HepG2 (cell line): ENCODE results near the gene ATP2A3. TPM values are rescaled to one million over a fixed set of nuclear protein-coding genes. Genes with fewer than 3 reads are reported as not detected.

Experiments used
- ATAC-seq: fragments of 200-7000 bp; cut with Tn5 transposase; 3 replicates; pipeline ENCODE4 v1.9.1; 2020; ENCODE audit warnings: mild to moderate bottlenecking, moderate library complexity
- BruUV-seq: library from RNA; stranded (reverse); fragments of 400-500 nt; replicated peaks from 2 replicates; lab custom pipeline; 2021; lab: Mats Ljungman, UMichigan
- CTCF ChIA-PET: fragments of 300-600 bp; formaldehyde crosslinking; extraction: SDS; loops from one replicate; lab custom pipeline; 2021; ENCODE audit warnings: low total read pairs, inconsistent platforms, low intra/inter-chr PET ratio; lab: Yijun Ruan, JAX
- POLR2A ChIA-PET: fragments of 350-600 bp; sonication (Branson Sonifier 250); formaldehyde crosslinking; loops from one replicate; lab custom pipeline; 2020; ENCODE audit warnings: antibody characterized with exemption, inconsistent platforms; lab: Yijun Ruan, JAX
- DNase-seq: peaks from one replicate; pipeline ENCODE4 v3.0.0-alpha.2; 2015; ENCODE audit warnings: low spot score
- FAIRE-seq: peaks from 3 replicates; lab custom pipeline; 2011; peaks lifted over from hg19 to GRCh38; lab: Jason Lieb, UNC
- H2AFZ ChIP-seq: one replicate; pipeline ENCODE4 v1.6.1; 2011; ENCODE audit warnings: low read length, inconsistent platforms
- H3K27ac ChIP-seq: fragments of 300-600 bp; 3 replicates; pipeline ENCODE4 v1.8.0; 2011; ENCODE audit warnings: mixed run types, mild to moderate bottlenecking, mixed read lengths, low read length, inconsistent platforms; ENCODE audit not compliant: insufficient read depth; ENCODE audit errors: extremely low read length
- H3K27me3 ChIP-seq, 2 experiments: fragments of 200-600 bp in 1 of 2; 2 replicates in 1 of 2; 3 replicates in 1 of 2; pipeline versions ENCODE4 v1.6.0 to v1.8.0; 2011; ENCODE audit warnings: low read length in 2 of 2, mild to moderate bottlenecking in 2 of 2, moderate library complexity in 2 of 2, inconsistent platforms in 1 of 2; ENCODE audit not compliant: insufficient read depth in 2 of 2, control insufficient read depth in 1 of 2
- H3K36me3 ChIP-seq, 2 experiments: fragments of 200-600 bp in 1 of 2; replicated peaks in 1 of 2; 2 replicates in 1 of 2; 3 replicates in 1 of 2; pipeline versions ENCODE4 v1.5.1 to v1.8.0; 2011; ENCODE audit warnings: low read length in 2 of 2, inconsistent platforms in 1 of 2; ENCODE audit not compliant: insufficient read depth in 2 of 2, control insufficient read depth in 1 of 2
- H3K4me1 ChIP-seq: 2 replicates; pipeline ENCODE4 v1.5.1; 2012; ENCODE audit warnings: low read length, inconsistent platforms; ENCODE audit not compliant: insufficient read depth
- H3K4me2 ChIP-seq: 2 replicates; pipeline ENCODE4 v1.6.0; 2011; ENCODE audit warnings: low read depth, low read length, inconsistent platforms
- H3K4me3 ChIP-seq, 3 experiments: fragments of 200-600 bp in 1 of 3; sonication (generic), shearing (Covaris generic) in 1 of 3; replicated peaks in 1 of 3; 2 replicates each; pipeline ENCODE4 v1.5.1; 2011 to 2016; ENCODE audit warnings: low read length in 3 of 3, inconsistent platforms in 2 of 3, low read depth in 2 of 3, mild to moderate bottlenecking in 2 of 3, control low read depth in 1 of 3, mixed read lengths in 1 of 3; ENCODE audit not compliant: insufficient read depth in 1 of 3
- H3K79me2 ChIP-seq: one replicate; pipeline ENCODE4 v1.6.1; 2011; ENCODE audit warnings: low read length, inconsistent platforms; ENCODE audit not compliant: insufficient read depth
- H3K9ac ChIP-seq: 2 replicates; pipeline ENCODE4 v1.6.0; 2011; ENCODE audit warnings: mild to moderate bottlenecking, low read depth, low read length, inconsistent platforms; ENCODE audit not compliant: insufficient read depth
- H3K9me3 ChIP-seq: 2 replicates; pipeline ENCODE4 v1.5.1; 2012; ENCODE audit warnings: mild to moderate bottlenecking, low read length
- H4K20me1 ChIP-seq: 2 replicates; pipeline ENCODE4 v1.6.0; 2011; ENCODE audit warnings: inconsistent platforms, mild to moderate bottlenecking, low read length, moderate library complexity; ENCODE audit not compliant: insufficient read depth
- FOXA1 ChIP-seq, 2 experiments: fragments of 450-650 bp in 1 of 2; sonication (generic) in 1 of 2; formaldehyde crosslinking in 1 of 2; IDR thresholded peaks; 2 replicates each; pipeline versions ENCODE4 v1.4.0 to v1.6.1; 2016 to 2020; ENCODE audit warnings: missing genetic modification reagents in 1 of 2
- KLF9 ChIP-seq: IDR thresholded peaks from 2 replicates; pipeline ENCODE4 v1.6.1; 2016; ENCODE audit warnings: low read depth
- ZNF790 ChIP-seq: sonication (generic); formaldehyde crosslinking; IDR thresholded peaks from 2 replicates; pipeline ENCODE4 v1.8.0; 2022; ENCODE audit warnings: missing genetic modification reagents, mild to moderate bottlenecking, borderline replicate concordance
- WGBS: methylation state at CpG from one replicate; pipeline ENCODE4 v1.1.6; 2017; ENCODE audit warnings: low lambda C conversion rate; 5-methylcytosine and 5-hydroxymethylcytosine counted together
- in situ Hi-C: cut with HindIII; loops from 2 replicates; pipeline ENCODE4 v1.10.0; 2017; ENCODE audit warnings: low pct_unique_long_range_greater_than_20kb; ENCODE audit not compliant: extremely low pct_ligation_motif_present
- intact Hi-C: fragments of 100-400 bp; cut with micrococcal nuclease; formaldehyde crosslinking; loops from one replicate; pipeline ENCODE4 v1.10.0; 2022; ENCODE audit not compliant: unreplicated experiment
- polyA plus RNA-seq, 8 experiments: library from polyadenylated mRNA; depleted of rRNA in 3 of 8; stranded (reverse) in 7 of 8; unstranded in 1 of 8; fragments of >200 nt; fragmentation: Illumina TruSeq in 4 of 8; extraction: Trizol in 4 of 8; gene quantifications; 2 replicates each; pipeline versions ENCODE4 v1.2.1 to v1.2.3, GENCODE V29; 2011 to 2016; ENCODE audit warnings: low read depth in 4 of 8, missing spikeins in 1 of 8, mixed read lengths in 1 of 8; ENCODE audit not compliant: insufficient read depth in 1 of 8
- total RNA-seq, 5 experiments: library from RNA; depleted of rRNA; stranded (reverse); fragments of >200 nt; fragmentation: Illumina TruSeq; extraction: Trizol; gene quantifications; 2 replicates each; pipeline ENCODE4 v1.2.3, GENCODE V29; 2016; ENCODE audit warnings: low read depth in 1 of 5
- TF ChIP-seq, protein P1 (sequence below): sonication (generic); formaldehyde crosslinking; IDR thresholded peaks from 2 replicates; pipeline ENCODE4 v1.8.1; 2023; ENCODE audit warnings: missing genetic modification reagents, inconsistent platforms, borderline replicate concordance

The ATP2A3 gene
- total and polyA plus RNA-seq, 2 of the 13 experiments (the other 11 are each of a cell fraction or from before 2014, with no cell fraction given) = 0.07 TPM; not detected in 1

GRCh38 chr17:3921006-3921405 is 43.2 kb downstream of the ATP2A3 start:
- CTCF ChIA-PET = no interaction called here
- BruUV-seq = no TSS peak

DNA sequence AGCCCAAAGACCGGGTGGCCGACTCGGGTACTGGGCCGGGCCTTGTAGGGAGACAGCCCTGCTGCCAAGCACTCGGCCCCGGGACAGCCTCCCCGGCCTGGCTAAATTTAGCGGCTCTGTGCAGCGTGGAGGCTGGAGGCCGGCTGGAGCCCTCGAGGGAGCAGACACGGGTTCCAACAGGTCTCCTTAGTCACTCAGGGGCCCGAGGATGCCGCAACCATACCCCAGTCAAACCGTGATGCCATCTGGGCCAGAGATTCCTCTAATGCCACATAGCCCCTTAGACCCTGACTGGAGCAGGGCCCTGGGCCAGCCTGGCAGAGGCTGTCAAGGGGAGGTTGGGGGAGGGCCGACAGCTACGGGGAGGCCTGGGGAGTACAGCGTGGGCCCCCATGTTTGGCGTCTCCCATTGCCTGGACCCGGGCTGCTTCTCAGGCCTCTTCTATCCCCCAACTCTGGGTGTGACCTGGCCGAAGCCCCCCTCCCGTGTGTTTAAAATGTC is 45.1 kb downstream of the ATP2A3 start:
- H3K4me2 ChIP-seq = no peak overlapping the region
- no peaks in the 10 kb centered on the region for H4K20me1 ChIP-seq
- no peak overlapping the region for H3K27ac ChIP-seq
- no peak overlapping the region for H3K9ac ChIP-seq
- H3K79me2 ChIP-seq = no peaks in the 10 kb centered on the region
- FAIRE-seq (no peak), ATAC-seq (no peak), DNase-seq (no peak)
- H3K4me3 ChIP-seq = no peak overlapping the region
- in situ Hi-C loops = loop anchor here (10.0 kb wide), 1 partner anchor 156 kb away; no protein-coding TSS in a partner anchor
- H3K27me3 ChIP-seq = peaks cover 2 to 55% of the 10 kb centered on the region in 2 experiments; a peak in 4 of 5 replicates
- no peak for TF ChIP-seq KLF9
- peaks cover 24% of the 10 kb centered on the region for H3K4me1 ChIP-seq
- ChIA-PET POLR2A (no interaction called here), CTCF (no interaction called here)
- WGBS = 33% methylated on average over 3 of the region's 22 CpGs
- BruUV-seq = no TSS peak
- no peak overlapping the region for H2AFZ ChIP-seq
- no peaks in the 10 kb centered on the region for H3K36me3 ChIP-seq
- intact Hi-C loops = no loop called here
- no peaks in the 10 kb centered on the region for H3K9me3 ChIP-seq

More at GRCh38 chr17:3921006-3921405, 43.2 kb downstream of the ATP2A3 start:
- no peaks in the 10 kb centered on the region for H4K20me1 ChIP-seq
- no peaks in the 10 kb centered on the region for H3K36me3 ChIP-seq
- POLR2A ChIA-PET = no interaction called here
- H3K4me2 ChIP-seq = no peak overlapping the region
- H3K9me3 ChIP-seq = no peaks in the 10 kb centered on the region
- ATAC-seq (no peak), FAIRE-seq (no peak), DNase-seq (no peak)
- TF ChIP-seq FOXA1 (IDR thresholded peaks at IDR 0.05) (no peak), FOXA1 (CRISPR knock-in tag; IDR thresholded peaks at IDR 0.05) (no peak), ZNF790 (CRISPR knock-in tag) (no peak)
- TF ChIP-seq, protein P1, sequence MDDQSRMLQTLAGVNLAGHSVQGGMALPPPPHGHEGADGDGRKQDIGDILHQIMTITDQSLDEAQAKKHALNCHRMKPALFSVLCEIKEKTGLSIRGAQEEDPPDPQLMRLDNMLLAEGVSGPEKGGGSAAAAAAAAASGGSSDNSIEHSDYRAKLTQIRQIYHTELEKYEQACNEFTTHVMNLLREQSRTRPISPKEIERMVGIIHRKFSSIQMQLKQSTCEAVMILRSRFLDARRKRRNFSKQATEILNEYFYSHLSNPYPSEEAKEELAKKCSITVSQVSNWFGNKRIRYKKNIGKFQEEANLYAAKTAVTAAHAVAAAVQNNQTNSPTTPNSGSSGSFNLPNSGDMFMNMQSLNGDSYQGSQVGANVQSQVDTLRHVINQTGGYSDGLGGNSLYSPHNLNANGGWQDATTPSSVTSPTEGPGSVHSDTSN (CRISPR knock-in tag) = no peak
- no peaks in the 10 kb centered on the region for H3K79me2 ChIP-seq
- WGBS = 54% methylated on average over 12 of the region's 16 CpGs
- no peak overlapping the region for H3K27ac ChIP-seq
- H3K9ac ChIP-seq = no peak overlapping the region
- intact Hi-C loops (no loop called here), in situ Hi-C loops (no loop called here)
- H2AFZ ChIP-seq = no peak overlapping the region
- H3K27me3 ChIP-seq = peaks cover 8 to 61% of the 10 kb centered on the region in 2 experiments; a peak in 4 of 5 replicates
- H3K4me3 ChIP-seq = no peak overlapping the region
- H3K4me1 ChIP-seq = peaks cover 21% of the 10 kb centered on the region
